Duodenal mucosa (tissue), 2 donors: Measurements from ENCODE around the gene NBEA.
"Not testable (repeated sequence)": the region's sequence is repeated elsewhere in the genome, so short reads cannot be mapped to it uniquely, and the experiment has no call there.

ENCODE experiments used
- H3K27ac ChIP-seq: one replicate; pipeline ENCODE4 v1.7.0; 2013; ENCODE audit warnings: low read depth, low read length
- H3K27me3 ChIP-seq, 2 donors: one replicate each; pipeline ENCODE4 v1.7.0; 2013; ENCODE audit warnings: low read length in 2 of 2, control low read depth in 1 of 2; ENCODE audit not compliant: insufficient read depth in 2 of 2, control insufficient read depth in 1 of 2
- H3K36me3 ChIP-seq, 2 donors: one replicate each; pipeline ENCODE4 v1.7.0; 2013; ENCODE audit warnings: low read length in 2 of 2, control low read depth in 1 of 2; ENCODE audit not compliant: insufficient read depth in 2 of 2, control insufficient read depth in 1 of 2
- H3K4me1 ChIP-seq, 2 donors: one replicate each; pipeline ENCODE4 v1.7.0; 2013; ENCODE audit warnings: low read length in 2 of 2, control low read depth in 1 of 2; ENCODE audit not compliant: insufficient read depth in 2 of 2, control insufficient read depth in 1 of 2
- H3K4me3 ChIP-seq, 2 donors: one replicate each; pipeline ENCODE4 v1.7.0; 2013; ENCODE audit warnings: low read length in 2 of 2, low read depth in 1 of 2
- H3K9ac ChIP-seq, 2 donors: one replicate each; pipeline ENCODE4 v1.7.0; 2013; ENCODE audit warnings: low read length in 2 of 2, low read depth in 1 of 2
- H3K9me3 ChIP-seq, 2 donors: one replicate each; pipeline ENCODE4 v1.7.0; 2013; ENCODE audit warnings: low read length in 2 of 2, control low read depth in 1 of 2; ENCODE audit not compliant: control insufficient read depth in 1 of 2

Gene NBEA

GRCh38 chr13:35055705-35056104 is 113.6 kb downstream of the NBEA start:
- no peak overlapping the region for H3K4me3 ChIP-seq
- H3K27ac ChIP-seq: no peak overlapping the region
- no peaks in the 10 kb centered on the region for H3K36me3 ChIP-seq
- no peak overlapping the region for H3K9ac ChIP-seq
- no peaks in the 10 kb centered on the region for H3K27me3 ChIP-seq
- H3K4me1 ChIP-seq: no peaks in the 10 kb centered on the region
- H3K9me3 ChIP-seq: no peaks in the 10 kb centered on the region

GRCh38 chr13:35057858-35058257 is 115.8 kb downstream of the NBEA start:
- Histone ChIP-seq H3K9ac (no peak overlapping the region), H3K4me1 (no peaks in the 10 kb centered on the region)

GRCh38 chr13:35058585-35058984 is 116.5 kb downstream of the NBEA start:
- not testable (repeated sequence) for H3K9me3 ChIP-seq, H3K27me3 ChIP-seq, H3K27ac ChIP-seq, H3K4me3 ChIP-seq, H3K36me3 ChIP-seq, H3K9ac ChIP-seq, H3K4me1 ChIP-seq

More at GRCh38 chr13:35057858-35058257, 115.8 kb downstream of the NBEA start:
- Histone ChIP-seq H3K9me3 (no peaks in the 10 kb centered on the region), H3K27ac (no peak overlapping the region), H3K36me3 (no peaks in the 10 kb centered on the region), H3K4me3 (no peak overlapping the region), H3K27me3 (no peaks in the 10 kb centered on the region)

- H3K9ac ChIP-seq: no peak overlapping the region
- H3K36me3 ChIP-seq: no peaks in the 10 kb centered on the region
- no peaks in the 10 kb centered on the region for H3K4me1 ChIP-seq
- H3K27ac ChIP-seq: no peak overlapping the region
- H3K27me3 ChIP-seq: no peaks in the 10 kb centered on the region
- H3K4me3 ChIP-seq: no peak overlapping the region
- H3K9me3 ChIP-seq: peaks cover 0 to 4% of the 10 kb centered on the region in 2 donors
Observed at GRCh38 chr13:35086667-35087066, 144.6 kb downstream of the NBEA start.

- Histone ChIP-seq H3K9me3 (peaks cover 0 to 4% of the 10 kb centered on the region in 2 donors), H3K4me1 (no peaks in the 10 kb centered on the region), H3K27ac (no peak overlapping the region), H3K9ac (no peak overlapping the region), H3K36me3 (no peaks in the 10 kb centered on the region), H3K27me3 (no peaks in the 10 kb centered on the region), H3K4me3 (no peak overlapping the region)
Observed at GRCh38 chr13:35092251-35092650, 150.2 kb downstream of the NBEA start.

- H3K9ac ChIP-seq: no peak overlapping the region
- no peaks in the 10 kb centered on the region for H3K27me3 ChIP-seq
- H3K27ac ChIP-seq: no peak overlapping the region
- peaks cover 0 to 4% of the 10 kb centered on the region in 2 donors for H3K9me3 ChIP-seq
- no peaks in the 10 kb centered on the region for H3K4me1 ChIP-seq
- H3K4me3 ChIP-seq: no peak overlapping the region
- H3K36me3 ChIP-seq: no peaks in the 10 kb centered on the region
Observed at GRCh38 chr13:35092751-35093150, 150.7 kb downstream of the NBEA start.

GRCh38 chr13:35093356-35093755 is 151.3 kb downstream of the NBEA start:
- Histone ChIP-seq H3K27ac (no peak overlapping the region), H3K9me3 (peaks cover 0 to 2% of the 10 kb centered on the region in 2 donors), H3K4me3 (no peak overlapping the region), H3K36me3 (no peaks in the 10 kb centered on the region), H3K4me1 (no peaks in the 10 kb centered on the region), H3K9ac (no peak overlapping the region), H3K27me3 (no peaks in the 10 kb centered on the region)

- not testable (repeated sequence) for H3K9me3 ChIP-seq, H3K36me3 ChIP-seq, H3K27me3 ChIP-seq, H3K9ac ChIP-seq, H3K4me1 ChIP-seq, H3K4me3 ChIP-seq, H3K27ac ChIP-seq
Observed at GRCh38 chr13:35106771-35107170, 164.7 kb downstream of the NBEA start.

GRCh38 chr13:35107535-35107934 is 165.5 kb downstream of the NBEA start:
- H3K36me3 ChIP-seq: no peaks in the 10 kb centered on the region
- no peak overlapping the region for H3K4me3 ChIP-seq
- no peak overlapping the region for H3K9ac ChIP-seq
- no peak overlapping the region for H3K27ac ChIP-seq
- H3K9me3 ChIP-seq: no peaks in the 10 kb centered on the region
- H3K4me1 ChIP-seq: no peaks in the 10 kb centered on the region
- H3K27me3 ChIP-seq: no peaks in the 10 kb centered on the region

GRCh38 chr13:35113612-35114011 is 171.5 kb downstream of the NBEA start:
- H3K4me3 ChIP-seq, H3K9me3 ChIP-seq, H3K27me3 ChIP-seq, H3K27ac ChIP-seq, H3K9ac ChIP-seq, H3K36me3 ChIP-seq, H3K4me1 ChIP-seq: not testable (repeated sequence)

GRCh38 chr13:35127466-35127865 is 185.4 kb downstream of the NBEA start:
- H3K9ac ChIP-seq: no peak overlapping the region
- H3K4me1 ChIP-seq: no peaks in the 10 kb centered on the region
- no peak overlapping the region for H3K27ac ChIP-seq
- H3K36me3 ChIP-seq: no peaks in the 10 kb centered on the region
- H3K9me3 ChIP-seq: no peaks in the 10 kb centered on the region
- H3K4me3 ChIP-seq: no peak overlapping the region
- no peaks in the 10 kb centered on the region for H3K27me3 ChIP-seq
